OCI-LY3 (cell line): ENCODE results near the gene MCC.

Source experiments
- H2AFZ ChIP-seq: fragments of 200-600, 300-600 bp; shearing (Covaris generic); 2 replicates; pipeline ENCODE4 v1.6.0; 2014; ENCODE audit warnings: antibody characterized with exemption, low read depth, low read length
- H3K27ac ChIP-seq: fragments of 200-600, 300-600 bp; sonication (generic); 2 replicates; pipeline ENCODE4 v1.5.1; 2014; ENCODE audit warnings: mild to moderate bottlenecking, low read length, moderate library complexity, mixed read lengths
- H3K27me3 ChIP-seq: fragments of 200-600, 300-600 bp; sonication (generic); 2 replicates; pipeline ENCODE4 v1.6.1; 2014; ENCODE audit warnings: low read depth, low read length, mixed read lengths
- H3K36me3 ChIP-seq: fragments of 200-600, 300-600 bp; sonication (generic); replicated peaks from 2 replicates; pipeline ENCODE3; 2014; ENCODE audit warnings: low read depth, low read length, mixed read lengths
- H3K4me1 ChIP-seq: fragments of 300-600, 200-600 bp; sonication (generic); 2 replicates; pipeline ENCODE4 v1.6.1; 2014; ENCODE audit warnings: low read length, mixed read lengths
- H3K4me2 ChIP-seq: fragments of 200-600, 300-600 bp; sonication (generic); 2 replicates; pipeline ENCODE4 v1.6.1; 2014; ENCODE audit warnings: low read length, mixed read lengths
- H3K4me3 ChIP-seq: fragments of 300-600, 200-600 bp; sonication (generic); 2 replicates; pipeline ENCODE4 v1.5.1; 2014; ENCODE audit warnings: antibody characterized with exemption, mild to moderate bottlenecking, low read length, moderate library complexity
- H3K79me2 ChIP-seq: fragments of 300-600, 200-600 bp; shearing (Covaris generic); 2 replicates; pipeline ENCODE4 v1.6.1; 2014; ENCODE audit warnings: mild to moderate bottlenecking, low read length, mixed read lengths
- H3K9ac ChIP-seq: fragments of 300-600, 200-600 bp; shearing (Covaris generic); 2 replicates; pipeline ENCODE4 v1.6.0; 2014; ENCODE audit warnings: mild to moderate bottlenecking, low read length, moderate library complexity
- H3K9me3 ChIP-seq: fragments of 200-600, 300-600 bp; shearing (Covaris generic); 2 replicates; pipeline ENCODE4 v1.6.1; 2014; ENCODE audit warnings: low read length, mixed read lengths; ENCODE audit not compliant: insufficient read depth
- H4K20me1 ChIP-seq: fragments of 200-600, 300-600 bp; sonication (generic); 2 replicates; pipeline ENCODE4 v1.6.1; 2016; ENCODE audit warnings: low read length, mixed read lengths; ENCODE audit not compliant: insufficient read depth
- EZH2phosphoT487 ChIP-seq: fragments of 200-600 bp; shearing (Covaris generic); IDR thresholded peaks from 2 replicates; pipeline ENCODE4 v1.6.1; 2018; ENCODE audit warnings: antibody characterized with exemption, mixed run types, low read depth
- TF ChIP-seq, protein P1 (sequence below): fragments of 200-600, 300-600 bp; sonication (generic); IDR thresholded peaks from 2 replicates; pipeline ENCODE4 v1.5.1; 2014; ENCODE audit warnings: antibody characterized with exemption, low read length, low read depth

Gene MCC

DNA sequence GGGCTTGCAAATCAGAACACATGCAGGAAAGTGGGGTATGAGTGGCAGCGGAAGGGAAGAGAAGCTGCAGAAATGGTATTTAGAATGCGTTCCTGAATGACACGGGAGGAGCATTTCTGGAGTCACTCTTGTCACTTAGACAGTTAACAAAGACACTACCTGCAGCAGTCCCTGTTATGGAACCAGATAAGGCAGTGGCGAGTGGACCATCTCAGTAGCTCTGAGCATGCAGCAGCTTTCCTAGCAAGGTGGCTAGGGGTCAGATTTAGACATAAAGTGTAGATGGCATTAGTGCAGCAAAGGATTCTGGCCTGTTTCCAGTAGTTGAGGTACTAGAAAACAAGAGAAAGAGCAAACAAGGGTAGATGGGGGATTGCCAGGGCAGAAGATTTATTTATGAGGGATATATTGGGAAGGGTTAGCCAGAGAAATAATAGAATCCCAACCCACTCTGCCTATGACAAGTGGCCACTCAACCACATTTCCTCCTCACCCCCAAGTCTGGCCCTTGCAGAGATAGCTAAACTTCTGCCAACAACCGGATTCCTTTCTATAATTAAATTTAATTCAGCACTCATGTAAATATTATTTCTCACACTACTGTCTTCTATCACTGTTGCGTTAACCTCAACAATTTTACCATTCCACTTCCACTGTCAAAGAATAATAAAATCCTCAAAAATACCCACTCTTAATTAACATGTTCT is 310.0 kb downstream of the MCC start:
- H3K27me3 ChIP-seq, result no peaks in the 10 kb centered on the region
- no peaks in the 10 kb centered on the region for H3K36me3 ChIP-seq
- H2AFZ ChIP-seq, result no peak overlapping the region
- H3K9me3 ChIP-seq, result no peaks in the 10 kb centered on the region
- no peak overlapping the region for H3K4me2 ChIP-seq
- no peaks in the 10 kb centered on the region for H4K20me1 ChIP-seq
- no peak for TF ChIP-seq EZH2phosphoT487
- TF ChIP-seq, protein P1, sequence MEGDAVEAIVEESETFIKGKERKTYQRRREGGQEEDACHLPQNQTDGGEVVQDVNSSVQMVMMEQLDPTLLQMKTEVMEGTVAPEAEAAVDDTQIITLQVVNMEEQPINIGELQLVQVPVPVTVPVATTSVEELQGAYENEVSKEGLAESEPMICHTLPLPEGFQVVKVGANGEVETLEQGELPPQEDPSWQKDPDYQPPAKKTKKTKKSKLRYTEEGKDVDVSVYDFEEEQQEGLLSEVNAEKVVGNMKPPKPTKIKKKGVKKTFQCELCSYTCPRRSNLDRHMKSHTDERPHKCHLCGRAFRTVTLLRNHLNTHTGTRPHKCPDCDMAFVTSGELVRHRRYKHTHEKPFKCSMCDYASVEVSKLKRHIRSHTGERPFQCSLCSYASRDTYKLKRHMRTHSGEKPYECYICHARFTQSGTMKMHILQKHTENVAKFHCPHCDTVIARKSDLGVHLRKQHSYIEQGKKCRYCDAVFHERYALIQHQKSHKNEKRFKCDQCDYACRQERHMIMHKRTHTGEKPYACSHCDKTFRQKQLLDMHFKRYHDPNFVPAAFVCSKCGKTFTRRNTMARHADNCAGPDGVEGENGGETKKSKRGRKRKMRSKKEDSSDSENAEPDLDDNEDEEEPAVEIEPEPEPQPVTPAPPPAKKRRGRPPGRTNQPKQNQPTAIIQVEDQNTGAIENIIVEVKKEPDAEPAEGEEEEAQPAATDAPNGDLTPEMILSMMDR, result no peak
- H3K4me3 ChIP-seq, result no peak overlapping the region
- H3K79me2 ChIP-seq, result no peaks in the 10 kb centered on the region
- no peak overlapping the region for H3K27ac ChIP-seq
- H3K4me1 ChIP-seq, result no peaks in the 10 kb centered on the region
- no peak overlapping the region for H3K9ac ChIP-seq

DNA sequence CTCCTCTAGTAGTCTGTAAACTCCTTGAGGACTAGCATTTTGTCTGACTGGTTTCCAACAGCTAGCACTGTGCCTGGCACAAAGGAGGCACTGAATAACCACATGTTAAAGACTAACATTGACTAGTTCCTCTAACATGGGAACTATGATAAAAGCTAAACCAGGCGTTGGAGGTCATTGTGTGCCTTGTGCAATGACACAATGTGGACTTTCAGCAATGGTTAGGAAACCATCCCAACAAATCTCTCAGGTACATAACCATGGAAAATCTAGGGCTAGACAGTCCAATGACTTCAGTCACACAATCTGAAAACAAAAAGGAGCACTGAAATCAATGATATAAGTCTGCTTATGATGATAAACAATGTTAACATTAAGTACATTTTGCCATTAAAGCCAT is 311.0 kb downstream of the MCC start:
- Histone ChIP-seq H4K20me1 (no peaks in the 10 kb centered on the region), H3K27ac (no peak overlapping the region), H2AFZ (no peak overlapping the region), H3K9ac (no peak overlapping the region), H3K9me3 (no peaks in the 10 kb centered on the region), H3K4me3 (no peak overlapping the region), H3K4me1 (peaks cover 2% of the 10 kb centered on the region; the same call in 1 of the 2 replicates), H3K27me3 (no peaks in the 10 kb centered on the region), H3K36me3 (no peaks in the 10 kb centered on the region), H3K79me2 (no peaks in the 10 kb centered on the region), H3K4me2 (no peak overlapping the region)
- no peak for TF ChIP-seq EZH2phosphoT487
- TF ChIP-seq, protein P1, result no peak

DNA sequence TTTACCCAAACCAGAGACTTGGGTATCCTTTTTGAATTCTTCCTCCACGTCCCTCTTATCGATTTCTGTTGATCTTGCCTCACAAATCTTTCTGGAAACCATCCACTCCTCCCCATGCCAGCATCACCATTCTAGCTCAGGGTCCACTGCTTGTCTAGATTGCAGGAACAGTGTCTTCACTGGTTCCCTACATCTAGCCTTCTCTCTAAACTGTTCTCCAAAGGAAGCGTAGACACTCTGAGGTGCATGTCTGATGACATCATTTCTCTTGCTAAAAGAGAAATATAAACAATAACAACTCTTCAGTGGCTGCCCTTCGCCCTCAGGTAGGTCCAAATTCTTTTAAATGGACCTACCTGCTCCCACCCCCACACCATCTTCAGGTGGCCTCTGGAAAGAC is 311.5 kb downstream of the MCC start:
- Histone ChIP-seq H3K4me1 (peaks cover 4% of the 10 kb centered on the region; the same call in 1 of the 2 replicates), H3K36me3 (no peaks in the 10 kb centered on the region), H3K27ac (no peak overlapping the region), H3K4me3 (no peak overlapping the region), H2AFZ (no peak overlapping the region), H4K20me1 (no peaks in the 10 kb centered on the region), H3K27me3 (no peaks in the 10 kb centered on the region), H3K9me3 (no peaks in the 10 kb centered on the region), H3K9ac (no peak overlapping the region), H3K4me2 (no peak overlapping the region), H3K79me2 (no peaks in the 10 kb centered on the region)
- TF ChIP-seq EZH2phosphoT487, result no peak
- TF ChIP-seq, protein P1, result no peak

DNA sequence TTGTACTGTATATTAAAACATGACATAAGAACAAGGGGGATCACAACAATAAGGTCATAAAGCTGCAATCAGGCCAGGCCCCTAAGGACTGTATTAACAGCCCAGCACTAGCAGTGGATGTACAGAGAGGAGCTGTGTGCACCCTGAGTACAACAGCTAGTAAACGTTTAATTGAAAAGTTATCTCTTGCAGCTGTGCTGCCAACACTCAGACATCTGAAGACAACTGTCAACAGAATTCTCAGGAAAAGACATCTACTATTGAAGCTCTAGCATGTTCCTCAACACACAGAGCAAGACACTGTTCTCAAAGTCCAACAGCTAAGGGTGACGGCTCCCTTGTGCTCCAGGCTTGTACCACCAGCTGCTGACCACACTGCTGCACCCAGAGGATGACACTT is 312.1 kb downstream of the MCC start:
- Histone ChIP-seq H3K27ac (no peak overlapping the region), H3K4me3 (no peak overlapping the region), H3K36me3 (no peaks in the 10 kb centered on the region), H2AFZ (no peak overlapping the region), H3K79me2 (no peaks in the 10 kb centered on the region), H3K27me3 (no peaks in the 10 kb centered on the region), H3K9me3 (no peaks in the 10 kb centered on the region), H3K4me1 (peaks cover 4% of the 10 kb centered on the region; the same call in 1 of the 2 replicates), H3K4me2 (no peak overlapping the region), H4K20me1 (no peaks in the 10 kb centered on the region), H3K9ac (no peak overlapping the region)
- no peak for TF ChIP-seq EZH2phosphoT487
- TF ChIP-seq, protein P1, result no peak
